Dermis lymphatic vessel endothelial cell (primary cell): ENCODE data around the gene KCNA10. TPM values are rescaled to one million over a fixed set of nuclear protein-coding genes. Genes with fewer than 3 reads are reported as not detected.

Experiments used
- total RNA-seq: library from RNA; depleted of rRNA; stranded (reverse); fragments of >200 nt; gene quantifications from 2 replicates; pipeline ENCODE4 v1.2.1, GENCODE V29; 2014

The KCNA10 gene
- under 0.01 TPM in 1 of 2 replicates, not detected in the other for total RNA-seq

GRCh38 chr1:110519125-110519810 lies at the start of gene KCNA10:
Gene KCNA10 (minus strand): TSS chr1:110519175. CDS start chr1:110518787, 388 bp downstream.

Other genes starting within 250 kb of the KCNA10 start
- 28.6 and 30.5 TPM in 2 replicates for gene RBM15, start 179.8 kb downstream of the KCNA10 start, total RNA-seq
- gene SLC16A4, start 128.1 kb downstream of the KCNA10 start, total RNA-seq: 0.17 and 0.54 TPM in 2 replicates
- gene LAMTOR5, start 111.5 kb downstream of the KCNA10 start, total RNA-seq: 92.5 and 102 TPM in 2 replicates
- gene PROK1, start 68.0 kb downstream of the KCNA10 start, total RNA-seq: not detected in 2 replicates
- under 0.01 TPM in 1 of 2 replicates, not detected in the other for gene KCNA2, start 87.2 kb upstream of the KCNA10 start, total RNA-seq
- not detected in 2 replicates for gene KCNA3, start 155.8 kb upstream of the KCNA10 start, total RNA-seq